OCI-LY1 (cell line): Measurements from ENCODE around the gene XYLB.

Source experiments
- H2AFZ ChIP-seq: fragments of 200-600 bp; sonication (generic), shearing (Covaris generic); 2 replicates; pipeline ENCODE4 v1.6.0; 2014; ENCODE audit warnings: antibody characterized with exemption, mild to moderate bottlenecking, low read length
- H3F3A ChIP-seq: fragments of 200-600 bp; sonication (generic), shearing (Covaris generic); 2 replicates; pipeline ENCODE4 v1.6.0; 2014; ENCODE audit warnings: mild to moderate bottlenecking, antibody characterized with exemption, low read length, moderate library complexity; ENCODE audit not compliant: insufficient read depth
- H3K27ac ChIP-seq: fragments of 200-600 bp; sonication (generic); 2 replicates; pipeline ENCODE4 v1.5.1; 2014; ENCODE audit warnings: low read length, mixed run types, mild to moderate bottlenecking, low read depth; ENCODE audit not compliant: poor library complexity, severe bottlenecking
- H3K27me3 ChIP-seq: fragments of 200-600 bp; sonication (generic); 2 replicates; pipeline ENCODE4 v1.6.0; 2014; ENCODE audit warnings: antibody characterized with exemption, mild to moderate bottlenecking, low read length, moderate library complexity; ENCODE audit not compliant: insufficient read depth
- H3K36me3 ChIP-seq: fragments of 200-600 bp; sonication (generic); 2 replicates; pipeline ENCODE4 v1.6.1; 2014; ENCODE audit warnings: mild to moderate bottlenecking, antibody characterized with exemption, low read length, moderate library complexity, mixed read lengths; ENCODE audit not compliant: insufficient read depth
- H3K4me1 ChIP-seq: fragments of 200-600 bp; sonication (generic); 2 replicates; pipeline ENCODE4 v1.5.1; 2014; ENCODE audit warnings: mild to moderate bottlenecking, low read length, moderate library complexity; ENCODE audit not compliant: insufficient read depth, severe bottlenecking
- H3K4me2 ChIP-seq: fragments of 200-600 bp; sonication (generic), shearing (Covaris generic); 2 replicates; pipeline ENCODE4 v1.6.1; 2014; ENCODE audit warnings: low read length
- H3K4me3 ChIP-seq: fragments of 200-600 bp; sonication (generic); 2 replicates; pipeline ENCODE4 v1.5.1; 2014; ENCODE audit warnings: low read length, low read depth, mild to moderate bottlenecking, mixed read lengths; ENCODE audit not compliant: poor library complexity, severe bottlenecking
- H3K79me2 ChIP-seq: fragments of 200-600 bp; shearing (Covaris generic); 2 replicates; pipeline ENCODE4 v1.6.1; 2016; ENCODE audit warnings: mixed run types, low read length, mixed read lengths; ENCODE audit not compliant: insufficient read depth
- H3K9ac ChIP-seq: fragments of 200-600 bp; sonication (generic), shearing (Covaris generic); 2 replicates; pipeline ENCODE4 v1.6.1; 2014; ENCODE audit warnings: mild to moderate bottlenecking, low read length, mixed read lengths
- H3K9me2 ChIP-seq: fragments of 200-600 bp; sonication (generic), shearing (Covaris generic); 2 replicates; pipeline ENCODE4 v1.6.1; 2014; ENCODE audit warnings: low read depth, mild to moderate bottlenecking, low read length, mixed read lengths
- H3K9me3 ChIP-seq: fragments of 200-600 bp; shearing (Covaris generic); 2 replicates; pipeline ENCODE4 v1.6.1; 2014; ENCODE audit warnings: low read length, mixed read lengths
- H4K20me1 ChIP-seq: fragments of 200-600 bp; sonication (generic), shearing (Covaris generic); 2 replicates; pipeline ENCODE4 v1.6.0; 2016; ENCODE audit warnings: mild to moderate bottlenecking, low read length; ENCODE audit not compliant: insufficient read depth
- CTCF ChIP-seq: fragments of 200-600 bp; sonication (generic), shearing (Covaris generic); IDR thresholded peaks from 2 replicates; pipeline ENCODE4 v1.5.1; 2017; ENCODE audit warnings: mild to moderate bottlenecking, antibody characterized with exemption, low read length, moderate library complexity, mixed read lengths
- EZH2 ChIP-seq: fragments of 200-600 bp; sonication (generic), shearing (Covaris generic); IDR thresholded peaks from 2 replicates; pipeline ENCODE4 v1.8.0; 2017; ENCODE audit warnings: borderline replicate concordance, mixed run types, mild to moderate bottlenecking, antibody characterized with exemption, low read length, moderate library complexity, mixed read lengths

XYLB gene

DNA sequence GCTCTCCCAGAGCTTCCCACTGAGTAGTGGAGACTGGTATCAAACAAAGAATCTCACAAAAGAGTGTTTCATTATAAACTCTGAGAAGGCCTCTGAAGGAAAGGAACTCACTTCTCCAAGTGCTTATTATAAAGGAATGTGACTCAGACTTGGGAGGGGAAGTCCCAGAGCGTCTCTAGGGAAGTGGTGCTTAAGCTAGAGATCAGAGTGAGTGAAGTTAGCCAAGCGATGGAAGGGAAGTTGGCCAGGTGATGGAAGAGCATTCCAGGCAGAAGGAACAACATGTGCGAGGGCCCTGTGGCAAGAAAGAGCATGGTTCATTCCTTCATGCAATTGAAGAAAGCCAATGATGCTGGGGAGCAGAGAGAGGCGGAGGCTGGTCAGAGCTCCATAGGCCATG lies 2.3 kb downstream of the XYLB start:
- H2AFZ ChIP-seq = no peak overlapping the region
- H3K4me1 ChIP-seq = peaks cover 13% of the 10 kb centered on the region
- no peaks in the 10 kb centered on the region for H3K27me3 ChIP-seq
- peaks cover 40% of the 10 kb centered on the region for H3K36me3 ChIP-seq
- TF ChIP-seq CTCF = no peak
- TF ChIP-seq EZH2 = no peak
- no peaks in the 10 kb centered on the region for H4K20me1 ChIP-seq
- no peaks in the 10 kb centered on the region for H3F3A ChIP-seq
- H3K79me2 ChIP-seq = no peaks in the 10 kb centered on the region
- no peak overlapping the region for H3K27ac ChIP-seq
- H3K9ac ChIP-seq = no peak overlapping the region
- H3K9me2 ChIP-seq = no peaks in the 10 kb centered on the region
- H3K4me2 ChIP-seq = no peak overlapping the region
- H3K4me3 ChIP-seq = no peak overlapping the region
- H3K9me3 ChIP-seq = no peaks in the 10 kb centered on the region

DNA sequence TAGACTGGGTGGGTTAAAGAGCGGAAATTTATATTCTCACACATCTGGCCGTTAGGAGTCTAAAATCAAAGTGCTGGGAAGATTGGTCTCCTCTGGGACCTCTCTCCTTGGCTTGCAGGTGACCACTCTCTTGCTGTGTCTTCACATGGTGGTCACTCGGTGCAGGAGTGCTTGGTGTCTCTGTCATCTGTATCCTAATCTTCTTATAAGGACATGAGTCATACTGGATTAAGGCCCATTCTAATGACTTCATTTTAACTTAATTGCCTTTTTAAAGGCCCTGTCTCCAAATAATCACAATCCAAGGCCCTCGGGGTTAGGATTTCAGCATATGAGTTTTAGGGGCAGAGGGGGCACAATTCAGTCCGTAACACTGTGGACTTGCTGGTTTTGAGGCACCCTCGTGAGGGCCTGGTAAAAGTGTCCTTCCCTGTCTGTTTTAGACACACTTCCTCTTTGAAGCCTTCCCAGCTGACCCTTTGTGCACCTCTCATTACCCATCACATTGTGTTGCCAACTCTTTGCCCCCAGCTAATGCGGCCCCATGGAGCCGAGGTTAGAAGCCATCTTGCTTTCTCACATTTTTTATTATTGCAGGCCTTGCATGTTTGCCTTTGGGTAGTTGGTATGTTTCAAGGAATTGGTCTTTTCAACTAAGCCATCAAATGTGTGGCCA lies 3.2 kb downstream of the XYLB start:
- Histone ChIP-seq H3F3A (no peaks in the 10 kb centered on the region), H2AFZ (no peak overlapping the region), H3K4me3 (no peak overlapping the region), H3K4me2 (no peak overlapping the region), H3K27ac (no peak overlapping the region), H3K9me3 (no peaks in the 10 kb centered on the region), H3K9me2 (no peaks in the 10 kb centered on the region), H3K9ac (no peak overlapping the region), H3K4me1 (peaks cover 13% of the 10 kb centered on the region), H4K20me1 (no peaks in the 10 kb centered on the region), H3K27me3 (no peaks in the 10 kb centered on the region), H3K79me2 (no peaks in the 10 kb centered on the region), H3K36me3 (peaks cover 41% of the 10 kb centered on the region)
- no peak for TF ChIP-seq CTCF
- no peak for TF ChIP-seq EZH2

GRCh38 chr3:38353151-38353550 lies 6.6 kb downstream of the XYLB start:
- Histone ChIP-seq H3K36me3 (peaks cover 54% of the 10 kb centered on the region), H3K79me2 (no peaks in the 10 kb centered on the region), H3K27me3 (no peaks in the 10 kb centered on the region), H4K20me1 (no peaks in the 10 kb centered on the region), H3K4me2 (no peak overlapping the region), H3F3A (no peaks in the 10 kb centered on the region), H3K9ac (no peak overlapping the region), H2AFZ (no peak overlapping the region), H3K9me3 (no peaks in the 10 kb centered on the region), H3K4me1 (peaks cover 1% of the 10 kb centered on the region), H3K4me3 (no peak overlapping the region), H3K27ac (no peak overlapping the region), H3K9me2 (no peaks in the 10 kb centered on the region)
- no peak for TF ChIP-seq EZH2
- no peak for TF ChIP-seq CTCF
